H1 (cell line): ENCODE measurements around the gene TMC6. TPM values are rescaled to one million over a fixed set of nuclear protein-coding genes. Genes with fewer than 3 reads are reported as not detected.

ENCODE experiments used
- CTCF ChIA-PET: fragments of 300-600 bp; sonication (Branson Sonifier 250); formaldehyde crosslinking; loops from one replicate; lab custom pipeline; 2021; ENCODE audit not compliant: partially characterized antibody; lab: Charles Lee
- POLR2A ChIA-PET: fragments of 300-600 bp; sonication (Branson Sonifier 250); formaldehyde crosslinking; loops from one replicate; lab custom pipeline; 2021; ENCODE audit warnings: inconsistent platforms; ENCODE audit not compliant: partially characterized antibody; lab: Charles Lee
- DNase-seq, 2 experiments: peaks; one replicate each; pipeline versions ENCODE4 v3.0.0 to v3.0.0-alpha.2; 2010 to 2022; ENCODE audit warnings: low spot score in 2 of 2, low read depth in 1 of 2, mixed read lengths in 1 of 2
- FAIRE-seq: peaks from 2 replicates; lab custom pipeline; 2011; peaks lifted over from hg19 to GRCh38; lab: Jason Lieb, UNC
- H2AFZ ChIP-seq: 2 replicates; pipeline ENCODE4 v1.8.1; 2012; ENCODE audit warnings: low read length, inconsistent platforms
- H2AK5ac ChIP-seq: 2 replicates; pipeline ENCODE4 v1.6.1; 2013; ENCODE audit warnings: low read depth, low read length
- H2BK120ac ChIP-seq: replicated peaks from 2 replicates; pipeline ENCODE3; 2013; ENCODE audit warnings: low read depth, low read length, inconsistent platforms
- H2BK12ac ChIP-seq: 2 replicates; pipeline ENCODE4 v1.6.1; 2013; ENCODE audit warnings: low read depth, low read length
- H2BK15ac ChIP-seq: 2 replicates; pipeline ENCODE4 v1.6.1; 2013; ENCODE audit warnings: low read length
- H2BK20ac ChIP-seq: 2 replicates; pipeline ENCODE4 v1.6.1; 2013; ENCODE audit warnings: low read length
- H2BK5ac ChIP-seq: 2 replicates; pipeline ENCODE4 v1.6.1; 2013; ENCODE audit warnings: low read depth, low read length
- H3K14ac ChIP-seq: 2 replicates; pipeline ENCODE4 v1.6.1; 2013; ENCODE audit warnings: inconsistent platforms; ENCODE audit not compliant: insufficient read length
- H3K18ac ChIP-seq: 2 replicates; pipeline ENCODE4 v1.6.1; 2013; ENCODE audit warnings: low read length; ENCODE audit errors: extremely low read depth
- H3K23ac ChIP-seq: 2 replicates; pipeline ENCODE4 v1.6.1; 2013; ENCODE audit warnings: inconsistent platforms; ENCODE audit not compliant: insufficient read length
- H3K23me2 ChIP-seq: 2 replicates; pipeline ENCODE4 v1.6.1; 2013; ENCODE audit warnings: low read depth, low read length
- H3K27ac ChIP-seq: 2 replicates; pipeline ENCODE4 v1.6.1; 2011; ENCODE audit warnings: low read depth, low read length, inconsistent platforms
- H3K27me3 ChIP-seq, 4 experiments: replicated peaks in 1 of 4; 1 replicate in 1 of 4; 2 replicates in 3 of 4; pipeline versions ENCODE4 v1.6.1 to v1.8.1; 2011 to 2013; ENCODE audit warnings: low read length in 3 of 4, mild to moderate bottlenecking in 3 of 4, inconsistent platforms in 2 of 4, mixed read lengths in 2 of 4, moderate library complexity in 1 of 4; ENCODE audit not compliant: control insufficient read depth in 3 of 4, insufficient read depth in 3 of 4; ENCODE audit errors: extremely low read depth in 1 of 4
- H3K36me3 ChIP-seq, 4 experiments: 2 replicates each; pipeline versions ENCODE4 v1.6.1 to v1.8.1; 2011 to 2013; ENCODE audit warnings: mild to moderate bottlenecking in 4 of 4, low read length in 3 of 4, moderate library complexity in 2 of 4, control low read depth in 1 of 4, inconsistent platforms in 1 of 4; ENCODE audit not compliant: insufficient read depth in 4 of 4, control insufficient read depth in 2 of 4
- H3K4ac ChIP-seq: replicated peaks from 2 replicates; pipeline ENCODE3; 2013; ENCODE audit warnings: low read length, low read depth, mixed read lengths, inconsistent platforms; ENCODE audit not compliant: insufficient read length
- H3K4me1 ChIP-seq, 4 experiments: replicated peaks in 1 of 4; 1 replicate in 1 of 4; 2 replicates in 3 of 4; pipeline versions ENCODE4 v1.6.1 to v1.8.1; 2011 to 2013; ENCODE audit warnings: low read length in 3 of 4, inconsistent platforms in 2 of 4, mixed read lengths in 1 of 4; ENCODE audit not compliant: insufficient read depth in 4 of 4, control insufficient read depth in 3 of 4
- H3K4me2 ChIP-seq, 2 experiments: 2 replicates each; pipeline versions ENCODE4 v1.6.1 to v1.8.1; 2011 to 2013; ENCODE audit warnings: low read depth in 2 of 2, low read length in 2 of 2, control low read depth in 1 of 2, inconsistent platforms in 1 of 2, mild to moderate bottlenecking in 1 of 2; ENCODE audit not compliant: insufficient read depth in 1 of 2
- H3K4me3 ChIP-seq, 4 experiments: fragments of 200-600, 300-600 bp in 1 of 4; sonication (generic), shearing (Covaris generic), sonication (Bioruptor Twin) in 1 of 4; 2 replicates each; pipeline versions ENCODE4 v1.5.1 to v1.8.1; 2011 to 2016; ENCODE audit warnings: low read length in 4 of 4, low read depth in 3 of 4, control low read depth in 2 of 4, inconsistent platforms in 2 of 4, mild to moderate bottlenecking in 2 of 4, mixed read lengths in 1 of 4, moderate library complexity in 1 of 4; ENCODE audit not compliant: insufficient read depth in 2 of 4; ENCODE audit errors: extremely low read depth in 1 of 4
- H3K56ac ChIP-seq: replicated peaks from 2 replicates; pipeline ENCODE3; 2013; ENCODE audit warnings: low read depth, mild to moderate bottlenecking, mixed read lengths, low read length, inconsistent platforms; ENCODE audit not compliant: insufficient read length
- H3K79me1 ChIP-seq: 2 replicates; pipeline ENCODE4 v1.6.1; 2013; ENCODE audit warnings: low read depth, low read length, control low read depth
- H3K79me2 ChIP-seq, 2 experiments: 2 replicates each; pipeline versions ENCODE4 v1.6.1 to v1.8.1; 2012 to 2013; ENCODE audit warnings: low read length in 2 of 2, mild to moderate bottlenecking in 2 of 2, inconsistent platforms in 1 of 2; ENCODE audit not compliant: insufficient read depth in 2 of 2, control insufficient read depth in 1 of 2
- H3K9ac ChIP-seq, 4 experiments: replicated peaks in 1 of 4; 1 replicate in 1 of 4; 2 replicates in 3 of 4; pipeline versions ENCODE4 v1.6.1 to v1.8.1; 2011 to 2013; ENCODE audit warnings: low read depth in 3 of 4, low read length in 3 of 4, control low read depth in 2 of 4, mild to moderate bottlenecking in 2 of 4, moderate library complexity in 2 of 4, inconsistent platforms in 1 of 4; ENCODE audit errors: extremely low read depth in 1 of 4
- H3K9me3 ChIP-seq, 2 experiments: 2 replicates each; pipeline versions ENCODE4 v1.6.1 to v1.8.1; 2012 to 2013; ENCODE audit warnings: mild to moderate bottlenecking in 2 of 2, moderate library complexity in 2 of 2, control low read depth in 1 of 2, inconsistent platforms in 1 of 2, low read depth in 1 of 2, low read length in 1 of 2, mixed read lengths in 1 of 2; ENCODE audit not compliant: insufficient read depth in 2 of 2
- H4K20me1 ChIP-seq, 2 experiments: replicated peaks in 1 of 2; 2 replicates each; pipeline versions ENCODE3 to v1.8.1; 2011 to 2013; ENCODE audit warnings: inconsistent platforms in 2 of 2, low read length in 2 of 2, mild to moderate bottlenecking in 1 of 2; ENCODE audit not compliant: insufficient read depth in 2 of 2, control insufficient read depth in 1 of 2
- H4K5ac ChIP-seq: 2 replicates; pipeline ENCODE4 v1.6.1; 2013; ENCODE audit warnings: low read length, low read depth, mixed read lengths, inconsistent platforms; ENCODE audit not compliant: insufficient read length
- H4K8ac ChIP-seq: 2 replicates; pipeline ENCODE4 v1.8.0; 2013; ENCODE audit warnings: mild to moderate bottlenecking, moderate library complexity, low read length, inconsistent platforms; ENCODE audit not compliant: insufficient read depth; ENCODE audit errors: extremely low read depth
- H4K91ac ChIP-seq: replicated peaks from 2 replicates; pipeline ENCODE3; 2013; ENCODE audit warnings: low read length, mixed read lengths, inconsistent platforms; ENCODE audit not compliant: insufficient read length
- CBX8 ChIP-seq: fragments of 300-800, 300-1000 bp; sonication (generic); IDR thresholded peaks from 2 replicates; pipeline ENCODE4 v1.7.1; 2016; ENCODE audit warnings: low read depth, low read length, borderline replicate concordance
- KDM1A ChIP-seq: fragments of 200-600, 300-600 bp; sonication (generic); IDR thresholded peaks from 2 replicates; pipeline ENCODE4 v1.7.1; 2016; ENCODE audit warnings: mild to moderate bottlenecking, low read length, borderline replicate concordance
- NRF1 ChIP-seq: IDR thresholded peaks from 2 replicates; pipeline ENCODE4 v1.6.1; 2011; ENCODE audit warnings: mild to moderate bottlenecking, low read depth, low read length, improper control_type of control experiment
- POLR2AphosphoS5 ChIP-seq: IDR thresholded peaks from 2 replicates; pipeline ENCODE4 v1.6.1; 2011; ENCODE audit warnings: low read depth, low read length
- SP2 ChIP-seq: IDR thresholded peaks from 2 replicates; pipeline ENCODE4 v1.6.1; 2012; ENCODE audit warnings: mild to moderate bottlenecking, low read length, inconsistent platforms
- SRF ChIP-seq: IDR thresholded peaks from 2 replicates; pipeline ENCODE4 v1.6.1; 2011; ENCODE audit warnings: mild to moderate bottlenecking, low read depth, low read length, moderate library complexity
- TCF12 ChIP-seq: IDR thresholded peaks from 2 replicates; pipeline ENCODE4 v1.6.1; 2011; ENCODE audit warnings: low read depth, mild to moderate bottlenecking, low read length
- WGBS, 2 experiments: shearing (Covaris generic) in 1 of 2; methylation state at CpG; one replicate each; pipeline versions ENCODE4 v1.1.6 to v1.1.7; 2013 to 2015; ENCODE audit warnings: low lambda C conversion rate in 2 of 2, mixed read lengths in 2 of 2, inconsistent platforms in 1 of 2, low coverage in 1 of 2, missing lambda C conversion rate in 1 of 2; ENCODE audit not compliant: insufficient replicate concordance in 2 of 2, insufficient coverage in 1 of 2, insufficient read length in 1 of 2; ENCODE audit errors: extremely low coverage in 1 of 2, missing lambda C conversion rate in 1 of 2; 5-methylcytosine and 5-hydroxymethylcytosine counted together
- polyA plus RNA-seq, 7 experiments: library from polyadenylated mRNA; depleted of rRNA in 3 of 7; stranded (reverse) in 5 of 7; unstranded in 2 of 7; fragments of >200 nt in 5 of 7; fragments of 200-250 nt in 2 of 7; gene quantifications; 1 replicate in 5 of 7; 2 replicates in 1 of 7; 4 replicates in 1 of 7; pipeline versions ENCODE4 v1.2.1 to v1.2.3, GENCODE V29; 2011 to 2013; ENCODE audit warnings: missing spikeins in 2 of 7, mixed read lengths in 2 of 7
- total RNA-seq: library from RNA; stranded (reverse); fragmentation: NEBNext Ultra II Directional; extraction: Animal tissue kit (Norgen Biotek cat#: 25700); gene quantifications from 2 replicates; pipeline ENCODE4 v1.2.1, GENCODE V29; 2021

Gene TMC6
- total and polyA plus RNA-seq, 2 of the 8 experiments (the other 6 are each of a cell fraction or from before 2014, with no cell fraction given) = 39.4 to 77.6 TPM

DNA sequence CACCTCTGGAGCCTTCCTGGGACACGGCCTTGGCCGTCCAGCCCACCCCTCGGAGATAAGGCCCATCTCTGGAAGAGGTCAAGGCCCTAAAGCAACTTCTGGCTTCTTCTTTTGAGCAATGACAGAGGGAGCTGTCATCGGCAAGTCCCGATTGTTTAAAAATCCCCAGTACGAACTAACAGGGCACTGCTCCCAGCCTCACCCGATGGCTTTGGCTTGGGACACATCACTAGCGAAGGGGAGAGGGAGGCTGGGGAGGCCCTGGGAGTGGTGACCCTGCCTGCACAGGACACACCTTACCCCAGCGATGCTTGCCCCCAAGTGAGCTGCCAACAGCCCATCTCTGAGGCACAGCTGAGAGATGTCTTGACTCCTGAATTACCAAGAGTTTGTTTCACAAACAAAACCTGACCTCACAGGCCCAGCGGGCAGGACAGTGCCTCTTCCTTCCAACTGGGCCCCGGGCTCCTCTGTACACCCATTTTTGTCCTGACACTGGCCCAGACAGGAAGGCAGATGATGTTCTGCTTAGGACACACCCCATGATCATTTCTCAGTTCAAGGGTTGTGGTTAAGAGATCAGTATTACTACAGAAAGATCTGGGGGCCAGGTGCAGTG, 44.7 kb upstream of the TMC6 start:
- Histone ChIP-seq H3K4ac (no peak overlapping the region), H4K20me1 (peaks cover 15 to 22% of the 10 kb centered on the region in 2 experiments), H3K14ac (no peak overlapping the region), H2BK120ac (no peak overlapping the region), H2BK20ac (no peak overlapping the region), H3K36me3 (peaks cover 8 to 34% (median 15%) of the 10 kb centered on the region in 4 experiments; a peak in 7 of 8 replicates), H3K4me2 (no peak overlapping the region), H2BK5ac (no peak overlapping the region; the same call in 1 of the 2 replicates), H3K79me1 (peaks cover 6% of the 10 kb centered on the region), H3K9ac (no peak overlapping the region), H3K23me2 (peaks cover 5% of the 10 kb centered on the region; the same call in 1 of the 2 replicates), H3K18ac (no peak overlapping the region), H2BK15ac (no peak overlapping the region), H3K9me3 (no peaks in the 10 kb centered on the region), H3K27me3 (no peaks in the 10 kb centered on the region), H2AK5ac (no peak overlapping the region), H2AFZ (no peak overlapping the region), H3K27ac (no peak overlapping the region), H3K23ac (no peak overlapping the region), H4K8ac (peak overlapping the region; percentile 91; the same call in 1 of the 2 replicates), H3K4me3 (no peak overlapping the region), H4K91ac (no peak overlapping the region), H4K5ac (no peak overlapping the region), H3K56ac (no peak overlapping the region), H2BK12ac (no peak overlapping the region), H3K4me1 (peaks cover 5 to 33% (median 15%) of the 10 kb centered on the region in 4 experiments), H3K79me2 (no peaks in the 10 kb centered on the region)
- ChIA-PET POLR2A (interaction anchor here (0.9 to 10.2 kb wide), 9 partner anchors 11 to 78 kb away, joined by 3 to 131 read pairs (median 5); partner anchors contain the start of genes AFMID, TK1 and TMC6), CTCF (interaction anchor here (0.6 to 10.0 kb wide), 6 partner anchors 13 to 202 kb away, joined by 3 to 87 read pairs (median 26); partner anchors contain the start of genes AFMID and TK1)
- no peak for DNase-seq
- 91% methylated on average over 11 of the region's 11 CpGs; no CpG with 5 or more reads in 1 of the 2 experiments for WGBS, 2 experiments
- FAIRE-seq = no peak
- no peak for TF ChIP-seq POLR2AphosphoS5
- no peak for TF ChIP-seq TCF12
- no peak for TF ChIP-seq SRF
- no peak for TF ChIP-seq NRF1
- no peak for TF ChIP-seq CBX8
- TF ChIP-seq SP2 = no peak
- TF ChIP-seq KDM1A = no peak
